T-helper 1 cell (primary cell): ENCODE data around the gene TNK2.
"Not testable (repeated sequence)": the region's sequence is repeated elsewhere in the genome, so short reads cannot be mapped to it uniquely, and the experiment has no call there.

Source experiments
- DNase-seq, 5 donors: peaks; one replicate each; pipeline ENCODE4 v3.0.0-alpha.2; 2012 to 2020

TNK2 gene

GRCh38 chr3:195816276-195816913 lies 92.0 kb downstream of the TNK2 start:
- DNase-seq = not testable (repeated sequence)

DNA sequence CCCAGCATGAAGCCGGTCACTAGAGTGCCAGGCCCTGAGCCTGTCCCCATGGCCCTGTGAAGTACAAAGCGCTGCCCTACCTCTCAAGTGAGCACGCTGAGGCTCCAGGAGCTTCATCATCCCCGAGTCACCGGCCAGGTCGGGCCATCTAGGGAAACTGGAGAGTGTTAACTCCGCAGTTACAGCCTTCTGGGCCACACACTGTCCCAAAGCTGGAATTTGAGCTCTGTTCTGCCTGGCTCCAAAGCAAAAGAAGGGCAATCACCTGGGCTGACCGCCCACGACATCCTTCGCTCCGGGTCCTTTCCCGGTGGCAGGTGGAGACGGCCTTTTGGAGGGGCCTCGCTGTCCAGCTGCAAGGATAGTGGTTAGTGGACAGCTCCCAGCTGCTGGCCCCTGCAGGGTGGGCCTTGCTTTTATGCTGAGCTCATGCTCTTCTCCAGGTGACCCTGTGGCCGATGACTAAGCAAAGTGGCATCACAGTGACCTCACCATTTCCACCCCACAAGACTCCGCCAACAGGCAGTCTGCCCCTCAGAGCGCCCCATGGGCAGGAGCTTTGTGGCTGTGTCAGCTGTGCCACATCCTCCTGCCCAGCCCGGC lies 93.1 kb downstream of the TNK2 start:
- peak in 1 of 5 donors; percentile 66 for DNase-seq

- no peak for DNase-seq
Observed at GRCh38 chr3:195813916-195814640, 94.3 kb downstream of the TNK2 start.
